HEK293 (cell line): Measurements from ENCODE around the gene APOL4.

Experiments
- CTCF ChIA-PET: fragments of 350-600 bp; formaldehyde crosslinking; extraction: SDS; loops from one replicate; lab custom pipeline; 2021; ENCODE audit warnings: antibody characterized with exemption; lab: Yijun Ruan, JAX
- POLR2A ChIA-PET: fragments of 300-600 bp; formaldehyde crosslinking; extraction: SDS; loops from one replicate; lab custom pipeline; 2020; ENCODE audit warnings: antibody characterized with exemption, inconsistent platforms; lab: Yijun Ruan, JAX
- H3K27ac ChIP-seq: fragments of 200-500 bp; sonication (Bioruptor generic); 2 replicates; pipeline ENCODE4 v1.5.1; 2014; ENCODE audit warnings: low read depth, low read length, control low read depth, inconsistent platforms; ENCODE audit errors: extremely low read depth
- H3K36me3 ChIP-seq, 2 experiments: fragments of 200-500 bp in 1 of 2; sonication (Bioruptor generic) in 1 of 2; 1 replicate in 1 of 2; 2 replicates in 1 of 2; pipeline ENCODE4 v1.5.1; 2014 to 2017; ENCODE audit warnings: inconsistent platforms in 2 of 2, low read length in 2 of 2; ENCODE audit not compliant: control insufficient read depth in 2 of 2, insufficient read depth in 1 of 2
- H3K4me1 ChIP-seq: fragments of 200-500 bp; sonication (Bioruptor generic); 2 replicates; pipeline ENCODE4 v1.5.1; 2014; ENCODE audit warnings: mild to moderate bottlenecking, low read length, inconsistent platforms; ENCODE audit not compliant: control insufficient read depth, insufficient read depth
- H3K4me3 ChIP-seq: 2 replicates; pipeline ENCODE4 v1.5.1; 2011; ENCODE audit warnings: low read depth, mild to moderate bottlenecking, control low read depth, low read length, moderate library complexity
- H3K9me3 ChIP-seq: fragments of 200-500 bp; sonication (Bioruptor generic); 2 replicates; pipeline ENCODE4 v1.5.1; 2014; ENCODE audit warnings: low read depth, low read length, inconsistent platforms; ENCODE audit not compliant: control insufficient read depth, insufficient read depth
- GFI1B ChIP-seq: fragments of 450-650 bp; formaldehyde crosslinking; IDR thresholded peaks from 2 replicates; pipeline ENCODE4 v1.5.1; 2016; ENCODE audit warnings: missing biosample characterization, missing genetic modification characterization
- HOXA7 ChIP-seq: sonication (generic); formaldehyde crosslinking; IDR thresholded peaks from 2 replicates; pipeline ENCODE4 v1.8.1; 2022; ENCODE audit warnings: missing genetic modification reagents, borderline replicate concordance
- YY1 ChIP-seq: fragments of 450-650 bp; formaldehyde crosslinking; IDR thresholded peaks from 2 replicates; pipeline ENCODE4 v1.5.1; 2018; ENCODE audit warnings: missing biosample characterization, missing genetic modification characterization
- ZBTB48 ChIP-seq: fragments of 450-650 bp; formaldehyde crosslinking; IDR thresholded peaks from 2 replicates; pipeline ENCODE4 v1.5.1; 2016; ENCODE audit warnings: missing biosample characterization, missing genetic modification characterization
- ZNF2 ChIP-seq: fragments of 450-650 bp; formaldehyde crosslinking; IDR thresholded peaks from 2 replicates; pipeline ENCODE4 v1.5.1; 2016; ENCODE audit warnings: missing biosample characterization, missing genetic modification characterization
- ZNF302 ChIP-seq: fragments of 450-650 bp; formaldehyde crosslinking; IDR thresholded peaks from 2 replicates; pipeline ENCODE4 v1.5.1; 2016; ENCODE audit warnings: missing biosample characterization, missing genetic modification characterization, low read depth
- ZNF518A ChIP-seq: fragments of 450-650 bp; formaldehyde crosslinking; conservative IDR thresholded peaks from 2 replicates; pipeline ENCODE4 v1.5.1; 2016; ENCODE audit warnings: low read depth, missing biosample characterization, missing genetic modification characterization
- ZNF530 ChIP-seq: fragments of 450-650 bp; formaldehyde crosslinking; IDR thresholded peaks from 2 replicates; pipeline ENCODE4 v1.5.1; 2016; ENCODE audit warnings: low read depth, missing biosample characterization, missing genetic modification characterization
- ZNF555 ChIP-seq: fragments of 450-650 bp; formaldehyde crosslinking; conservative IDR thresholded peaks from 2 replicates; pipeline ENCODE4 v1.5.1; 2017; ENCODE audit warnings: missing biosample characterization, mild to moderate bottlenecking, missing genetic modification characterization, inconsistent platforms
- ZNF558 ChIP-seq: fragments of 450-650 bp; formaldehyde crosslinking; IDR thresholded peaks from 2 replicates; pipeline ENCODE4 v1.5.1; 2016; ENCODE audit warnings: missing biosample characterization, missing genetic modification characterization
- ZNF654 ChIP-seq: fragments of 450-650 bp; formaldehyde crosslinking; IDR thresholded peaks from 2 replicates; pipeline ENCODE4 v1.5.1; 2016; ENCODE audit warnings: low read depth, missing biosample characterization, missing genetic modification characterization
- TF ChIP-seq, protein P1 (sequence below): fragments of 450-650 bp; formaldehyde crosslinking; IDR thresholded peaks from 2 replicates; pipeline ENCODE4 v1.5.0; 2017; ENCODE audit warnings: missing biosample characterization, missing genetic modification characterization, borderline replicate concordance
- TF ChIP-seq, protein P2 (sequence below): fragments of 450-650 bp; formaldehyde crosslinking; IDR thresholded peaks from 2 replicates; pipeline ENCODE4 v1.5.1; 2016; ENCODE audit warnings: missing biosample characterization, missing genetic modification characterization, borderline replicate concordance

APOL4 gene

GRCh38 chr22:36244522-36245391 is 43.1 kb upstream of the APOL4 start (continued):
- no peak for TF ChIP-seq ZNF518A (tag by site-specific recombination)

GRCh38 chr22:36243986-36244385 is 42.4 kb upstream of the APOL4 start:
- no peak overlapping the region for H3K27ac ChIP-seq
- no peaks in the 10 kb centered on the region for H3K36me3 ChIP-seq
- no peaks in the 10 kb centered on the region for H3K4me1 ChIP-seq
- ChIA-PET POLR2A (no interaction called here), CTCF (interaction anchor here (0.6 to 2.7 kb wide), 4 partner anchors 43 to 227 kb away, joined by 3 to 7 read pairs (median 4); no protein-coding TSS in a partner anchor)
- TF ChIP-seq ZNF555 (tag by site-specific recombination) (no peak), YY1 (tag by site-specific recombination) (no peak), ZNF302 (tag by site-specific recombination) (no peak), ZNF530 (tag by site-specific recombination) (no peak), HOXA7 (no peak), ZNF558 (tag by site-specific recombination) (no peak)
- TF ChIP-seq, protein P1, sequence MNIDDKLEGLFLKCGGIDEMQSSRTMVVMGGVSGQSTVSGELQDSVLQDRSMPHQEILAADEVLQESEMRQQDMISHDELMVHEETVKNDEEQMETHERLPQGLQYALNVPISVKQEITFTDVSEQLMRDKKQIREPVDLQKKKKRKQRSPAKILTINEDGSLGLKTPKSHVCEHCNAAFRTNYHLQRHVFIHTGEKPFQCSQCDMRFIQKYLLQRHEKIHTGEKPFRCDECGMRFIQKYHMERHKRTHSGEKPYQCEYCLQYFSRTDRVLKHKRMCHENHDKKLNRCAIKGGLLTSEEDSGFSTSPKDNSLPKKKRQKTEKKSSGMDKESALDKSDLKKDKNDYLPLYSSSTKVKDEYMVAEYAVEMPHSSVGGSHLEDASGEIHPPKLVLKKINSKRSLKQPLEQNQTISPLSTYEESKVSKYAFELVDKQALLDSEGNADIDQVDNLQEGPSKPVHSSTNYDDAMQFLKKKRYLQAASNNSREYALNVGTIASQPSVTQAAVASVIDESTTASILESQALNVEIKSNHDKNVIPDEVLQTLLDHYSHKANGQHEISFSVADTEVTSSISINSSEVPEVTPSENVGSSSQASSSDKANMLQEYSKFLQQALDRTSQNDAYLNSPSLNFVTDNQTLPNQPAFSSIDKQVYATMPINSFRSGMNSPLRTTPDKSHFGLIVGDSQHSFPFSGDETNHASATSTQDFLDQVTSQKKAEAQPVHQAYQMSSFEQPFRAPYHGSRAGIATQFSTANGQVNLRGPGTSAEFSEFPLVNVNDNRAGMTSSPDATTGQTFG, result no peak
- no peaks in the 10 kb centered on the region for H3K9me3 ChIP-seq
- no peak overlapping the region for H3K4me3 ChIP-seq

GRCh38 chr22:36239401-36240171 is 38.0 kb upstream of the APOL4 start, which contains the start of gene APOL2:
Gene APOL2, minus strand, starts transcription at chr22:36239527. Its CDS starts 6,365 bp downstream, at chr22:36233162.
- ChIA-PET CTCF (interaction anchor here (0.6 to 3.4 kb wide), 26 partner anchors 9 to 247 kb away, joined by 3 to 18 read pairs (median 4); no protein-coding TSS in a partner anchor), POLR2A (interaction anchor here (0.5 to 2.7 kb wide), 13 partner anchors 9 to 1028 kb away, joined by 3 to 8 read pairs (median 4); partner anchors contain the start of genes FOXRED2, MYH9 and TXN2)
- Histone ChIP-seq H3K36me3 (peaks cover 0 to 16% of the 10 kb centered on the region in 2 experiments; a peak in 1 of 3 replicates), H3K27ac (peak within 1 kb of the TSS; percentile 63), H3K4me1 (peaks cover 9% of the 10 kb centered on the region), H3K9me3 (no peaks in the 10 kb centered on the region), H3K4me3 (peak within 1 kb of the TSS; percentile 49)
- TF ChIP-seq ZBTB48 (tag by site-specific recombination), result peak; percentile 46; the same call in 1 of the 2 replicates
- TF ChIP-seq, protein P2, sequence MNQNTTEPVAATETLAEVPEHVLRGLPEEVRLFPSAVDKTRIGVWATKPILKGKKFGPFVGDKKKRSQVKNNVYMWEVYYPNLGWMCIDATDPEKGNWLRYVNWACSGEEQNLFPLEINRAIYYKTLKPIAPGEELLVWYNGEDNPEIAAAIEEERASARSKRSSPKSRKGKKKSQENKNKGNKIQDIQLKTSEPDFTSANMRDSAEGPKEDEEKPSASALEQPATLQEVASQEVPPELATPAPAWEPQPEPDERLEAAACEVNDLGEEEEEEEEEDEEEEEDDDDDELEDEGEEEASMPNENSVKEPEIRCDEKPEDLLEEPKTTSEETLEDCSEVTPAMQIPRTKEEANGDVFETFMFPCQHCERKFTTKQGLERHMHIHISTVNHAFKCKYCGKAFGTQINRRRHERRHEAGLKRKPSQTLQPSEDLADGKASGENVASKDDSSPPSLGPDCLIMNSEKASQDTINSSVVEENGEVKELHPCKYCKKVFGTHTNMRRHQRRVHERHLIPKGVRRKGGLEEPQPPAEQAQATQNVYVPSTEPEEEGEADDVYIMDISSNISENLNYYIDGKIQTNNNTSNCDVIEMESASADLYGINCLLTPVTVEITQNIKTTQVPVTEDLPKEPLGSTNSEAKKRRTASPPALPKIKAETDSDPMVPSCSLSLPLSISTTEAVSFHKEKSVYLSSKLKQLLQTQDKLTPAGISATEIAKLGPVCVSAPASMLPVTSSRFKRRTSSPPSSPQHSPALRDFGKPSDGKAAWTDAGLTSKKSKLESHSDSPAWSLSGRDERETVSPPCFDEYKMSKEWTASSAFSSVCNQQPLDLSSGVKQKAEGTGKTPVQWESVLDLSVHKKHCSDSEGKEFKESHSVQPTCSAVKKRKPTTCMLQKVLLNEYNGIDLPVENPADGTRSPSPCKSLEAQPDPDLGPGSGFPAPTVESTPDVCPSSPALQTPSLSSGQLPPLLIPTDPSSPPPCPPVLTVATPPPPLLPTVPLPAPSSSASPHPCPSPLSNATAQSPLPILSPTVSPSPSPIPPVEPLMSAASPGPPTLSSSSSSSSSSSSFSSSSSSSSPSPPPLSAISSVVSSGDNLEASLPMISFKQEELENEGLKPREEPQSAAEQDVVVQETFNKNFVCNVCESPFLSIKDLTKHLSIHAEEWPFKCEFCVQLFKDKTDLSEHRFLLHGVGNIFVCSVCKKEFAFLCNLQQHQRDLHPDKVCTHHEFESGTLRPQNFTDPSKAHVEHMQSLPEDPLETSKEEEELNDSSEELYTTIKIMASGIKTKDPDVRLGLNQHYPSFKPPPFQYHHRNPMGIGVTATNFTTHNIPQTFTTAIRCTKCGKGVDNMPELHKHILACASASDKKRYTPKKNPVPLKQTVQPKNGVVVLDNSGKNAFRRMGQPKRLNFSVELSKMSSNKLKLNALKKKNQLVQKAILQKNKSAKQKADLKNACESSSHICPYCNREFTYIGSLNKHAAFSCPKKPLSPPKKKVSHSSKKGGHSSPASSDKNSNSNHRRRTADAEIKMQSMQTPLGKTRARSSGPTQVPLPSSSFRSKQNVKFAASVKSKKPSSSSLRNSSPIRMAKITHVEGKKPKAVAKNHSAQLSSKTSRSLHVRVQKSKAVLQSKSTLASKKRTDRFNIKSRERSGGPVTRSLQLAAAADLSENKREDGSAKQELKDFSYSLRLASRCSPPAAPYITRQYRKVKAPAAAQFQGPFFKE (tag by site-specific recombination), result no peak
- TF ChIP-seq GFI1B (tag by site-specific recombination), result no peak
- peak; percentile 45 for TF ChIP-seq ZNF654 (tag by site-specific recombination)
- 0 out of 2 replicates have a peak, but pooled peaks have one; percentile 44 for TF ChIP-seq ZNF2 (tag by site-specific recombination)
